KOPT-K1 (cell line): Measurements from ENCODE around the gene KIAA2012.
"Not testable (repeated sequence)": the region's sequence is repeated elsewhere in the genome, so short reads cannot be mapped to it uniquely, and the experiment has no call there.

Experiments used
- H3K27ac ChIP-seq: fragments of 200-600 bp; sonication (generic); 2 replicates; pipeline ENCODE4 v1.5.1; 2016; ENCODE audit warnings: antibody characterized with exemption, mild to moderate bottlenecking, low read depth, low read length; ENCODE audit not compliant: poor library complexity, severe bottlenecking
- H3K36me3 ChIP-seq: fragments of 200-600 bp; sonication (generic); 2 replicates; pipeline ENCODE4 v1.5.1; 2017; ENCODE audit warnings: antibody characterized with exemption, mild to moderate bottlenecking, low read length, moderate library complexity; ENCODE audit not compliant: insufficient read depth
- H3K9me3 ChIP-seq: fragments of 200-600 bp; sonication (generic); 2 replicates; pipeline ENCODE4 v1.5.1; 2017; ENCODE audit warnings: antibody characterized with exemption, low read length, mild to moderate bottlenecking; ENCODE audit not compliant: insufficient read depth, poor library complexity, severe bottlenecking

KIAA2012 gene

DNA sequence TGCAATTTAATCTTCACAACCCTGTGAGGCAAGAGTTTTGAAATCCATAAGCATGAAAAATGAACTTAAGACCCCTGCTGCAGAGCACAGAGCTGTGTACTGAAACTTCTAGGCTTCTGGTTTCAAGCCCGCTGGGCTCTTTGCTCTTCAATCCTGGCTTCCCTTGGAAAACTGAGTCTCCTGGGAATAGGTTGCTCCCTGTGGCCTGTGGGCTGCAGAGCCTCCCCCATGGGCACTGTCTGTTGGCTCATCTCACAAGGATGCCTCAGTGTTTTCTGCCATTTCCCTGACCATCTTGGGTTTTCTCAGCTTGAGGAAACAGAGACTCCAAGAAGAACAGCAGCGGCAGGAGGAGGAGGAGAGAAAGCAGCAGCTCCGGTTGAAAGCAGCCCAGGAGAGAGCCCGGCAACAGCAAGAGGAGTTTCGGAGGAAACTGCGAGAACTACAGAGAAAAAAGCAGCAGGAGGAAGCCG lies 120.9 kb downstream of the KIAA2012 start:
- Histone ChIP-seq H3K9me3 (no peaks in the 10 kb centered on the region), H3K36me3 (no peaks in the 10 kb centered on the region), H3K27ac (no peak overlapping the region)

DNA sequence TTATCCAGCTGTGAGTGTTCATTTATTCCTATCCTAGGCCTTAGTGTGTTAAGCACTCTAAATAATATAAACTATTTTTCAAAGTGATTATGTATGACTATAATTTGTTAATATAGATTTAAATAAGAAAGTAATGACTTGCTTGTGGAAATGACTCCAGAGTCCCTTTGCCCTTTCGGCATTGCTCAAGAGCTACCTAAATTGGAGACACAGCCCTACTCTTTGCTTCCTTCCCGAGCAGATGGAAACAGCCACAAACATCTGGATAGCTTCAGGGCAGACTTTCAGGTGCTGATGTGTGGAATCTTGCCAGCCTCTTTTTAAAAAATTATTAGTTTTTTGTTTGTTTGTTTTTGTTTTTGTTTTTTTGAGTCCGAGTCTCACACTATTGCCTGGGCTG lies 121.4 kb downstream of the KIAA2012 start:
- Histone ChIP-seq H3K36me3 (no peaks in the 10 kb centered on the region), H3K9me3 (no peaks in the 10 kb centered on the region), H3K27ac (no peak overlapping the region)

DNA sequence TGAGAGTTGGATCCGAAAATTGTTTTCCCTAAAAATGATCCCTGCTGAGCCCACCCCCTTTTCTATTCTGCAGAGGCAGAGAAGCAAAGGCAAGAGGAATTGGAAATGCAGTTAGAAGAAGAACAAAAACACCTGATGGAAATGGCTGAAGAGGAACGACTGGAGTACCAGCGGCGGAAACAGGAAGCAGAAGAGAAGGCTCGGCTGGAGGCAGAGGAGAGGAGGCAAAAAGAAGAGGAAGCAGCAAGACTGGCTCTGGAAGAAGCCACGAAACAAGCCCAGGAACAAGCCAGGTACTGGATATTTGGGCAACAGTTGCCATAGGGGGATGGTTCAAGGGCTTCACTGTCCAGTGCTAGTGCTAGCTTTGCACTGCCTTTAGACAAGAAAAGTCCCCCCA lies 123.7 kb downstream of the KIAA2012 start:
- no peak overlapping the region for H3K27ac ChIP-seq
- H3K36me3 ChIP-seq = 0 out of 2 replicates have a peak, but pooled peaks cover 6% of the 10 kb centered on the region
- H3K9me3 ChIP-seq = no peaks in the 10 kb centered on the region

DNA sequence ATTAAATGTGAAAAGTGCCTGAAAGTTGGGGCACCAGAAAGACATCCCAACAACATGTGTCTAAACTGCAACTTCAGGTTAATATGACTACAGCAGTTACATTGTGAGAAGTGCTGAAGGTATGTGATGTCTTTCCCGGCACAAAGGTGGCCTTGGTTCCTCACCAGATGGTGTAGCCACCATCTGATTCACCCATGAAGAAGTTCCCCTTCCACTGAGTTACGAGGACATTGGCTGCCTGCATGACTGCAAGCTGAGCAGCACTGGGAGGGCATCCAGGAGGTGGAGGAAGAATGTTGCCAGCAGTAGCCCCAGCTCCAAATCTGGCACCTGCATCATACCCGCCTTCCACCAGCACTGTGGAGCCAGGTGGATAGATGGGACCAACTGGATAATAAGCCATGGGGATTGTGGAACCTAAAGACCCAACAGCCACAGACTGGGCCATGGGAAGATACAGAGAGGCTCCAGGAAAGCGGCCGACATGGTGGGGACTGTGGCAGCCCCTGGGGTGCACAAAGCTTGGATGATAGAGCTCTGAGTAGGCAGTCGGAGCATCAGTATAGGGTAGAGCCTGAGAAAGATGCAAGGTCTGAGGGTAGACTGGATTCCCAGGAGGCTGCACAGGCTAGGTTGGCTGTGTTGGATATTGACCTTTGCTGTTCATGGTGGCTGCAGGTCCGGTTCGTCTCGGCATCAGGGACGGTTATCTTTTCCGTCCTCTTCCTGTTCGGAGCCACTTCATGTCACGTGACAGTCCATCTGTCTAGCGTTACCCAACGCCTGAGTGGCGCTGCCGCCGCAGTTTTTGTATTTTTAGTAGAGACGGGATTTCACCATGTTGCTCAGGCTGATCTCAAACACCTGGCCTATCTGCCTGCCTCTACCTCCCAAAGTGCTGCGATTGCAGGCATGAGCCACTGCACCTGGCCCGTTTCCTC lies 128.4 kb downstream of the KIAA2012 start:
- peaks cover 31% of the 10 kb centered on the region for H3K36me3 ChIP-seq
- H3K9me3 ChIP-seq = no peaks in the 10 kb centered on the region
- no peak overlapping the region for H3K27ac ChIP-seq

DNA sequence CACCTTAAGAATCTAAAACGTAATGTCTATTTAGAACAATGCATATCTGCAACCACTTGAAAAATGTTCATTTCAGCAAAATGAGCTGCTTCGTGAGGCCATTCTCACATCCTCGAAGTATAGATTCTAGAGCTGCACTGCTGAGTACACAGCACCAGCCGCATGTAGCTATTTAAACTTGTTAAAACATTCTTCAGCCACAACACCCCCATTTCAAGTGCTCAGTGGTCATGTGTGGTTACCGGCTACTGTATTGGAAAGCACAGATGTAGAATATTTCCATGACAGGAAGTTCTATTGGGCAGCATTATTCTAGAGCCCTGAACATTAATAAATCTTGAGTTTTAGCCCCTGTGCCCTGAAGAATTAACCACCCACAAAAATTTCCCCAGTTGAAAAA lies 130.3 kb downstream of the KIAA2012 start:
- Histone ChIP-seq H3K9me3 (no peaks in the 10 kb centered on the region), H3K36me3 (peaks cover 48% of the 10 kb centered on the region), H3K27ac (no peak overlapping the region)

GRCh38 chr2:202204855-202205254 lies 131.8 kb downstream of the KIAA2012 start:
- Histone ChIP-seq H3K36me3 (peaks cover 63% of the 10 kb centered on the region), H3K27ac (no peak overlapping the region), H3K9me3 (no peaks in the 10 kb centered on the region)

DNA sequence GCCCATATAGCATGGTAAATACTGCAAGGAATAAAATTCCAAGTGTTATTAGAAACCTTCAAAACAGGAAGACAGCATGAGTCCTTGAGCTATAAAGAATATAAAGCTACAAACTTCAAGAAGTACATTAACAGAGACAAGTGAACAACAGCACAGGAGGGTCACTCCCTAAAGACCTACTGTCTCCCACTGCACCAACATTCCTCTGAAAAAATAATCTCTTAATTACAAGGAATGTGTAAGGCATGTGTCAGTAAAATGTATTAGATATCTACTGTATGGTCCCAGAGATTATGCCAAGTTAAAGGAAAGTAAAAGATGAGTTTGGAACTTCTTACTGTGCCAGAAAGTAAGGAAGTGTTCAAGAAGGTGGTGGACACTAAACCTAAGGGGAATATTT lies 135.5 kb downstream of the KIAA2012 start:
- Histone ChIP-seq H3K36me3 (peaks cover 86% of the 10 kb centered on the region), H3K27ac (no peak overlapping the region), H3K9me3 (no peaks in the 10 kb centered on the region)

DNA sequence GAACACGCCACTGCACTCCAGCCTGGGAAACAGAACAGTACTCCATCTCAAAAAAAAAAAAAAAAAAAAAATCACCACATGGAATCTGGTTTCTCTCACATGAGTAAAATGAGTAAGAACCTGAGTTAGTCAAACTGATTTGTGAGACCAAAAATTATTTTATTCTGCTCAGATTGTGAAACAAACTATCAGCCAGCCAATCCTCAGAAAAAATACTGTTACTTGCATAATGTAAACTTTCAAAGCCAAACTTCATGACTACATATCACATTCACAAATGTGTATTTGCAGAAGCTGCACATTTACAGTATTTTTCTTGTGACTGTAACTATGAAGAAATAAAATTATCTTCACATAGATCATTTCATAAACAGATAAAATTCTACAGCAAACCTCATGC lies 142.1 kb downstream of the KIAA2012 start:
- H3K36me3 ChIP-seq = peaks cover 86% of the 10 kb centered on the region

GRCh38 chr2:202221873-202222272 lies 148.8 kb downstream of the KIAA2012 start:
- no peak overlapping the region for H3K27ac ChIP-seq
- H3K9me3 ChIP-seq = no peaks in the 10 kb centered on the region
- H3K36me3 ChIP-seq = peaks cover 68% of the 10 kb centered on the region

More for the DNA sequence above, 142.1 kb downstream of the KIAA2012 start:
- no peak overlapping the region for H3K27ac ChIP-seq
- H3K9me3 ChIP-seq = no peaks in the 10 kb centered on the region

GRCh38 chr2:202237787-202238233 lies 164.8 kb downstream of the KIAA2012 start:
- Histone ChIP-seq H3K27ac (peak overlapping the region; percentile 91), H3K36me3 (peaks cover 9% of the 10 kb centered on the region), H3K9me3 (no peaks in the 10 kb centered on the region)

- no peaks in the 10 kb centered on the region for H3K9me3 ChIP-seq
- H3K27ac ChIP-seq = peak within 1 kb of the TSS; percentile 91
- H3K36me3 ChIP-seq = peaks cover 2% of the 10 kb centered on the region
These were observed 165.5 kb downstream of the KIAA2012 start, which contains the start of gene SUMO1 for GRCh38 chr2:202238234-202239197. Gene SUMO1, minus strand, starts transcription at chr2:202238597. Its CDS starts 146 bp downstream, at chr2:202238451.

- not testable (repeated sequence) for H3K27ac ChIP-seq, H3K9me3 ChIP-seq, H3K36me3 ChIP-seq
These were observed 174.7 kb downstream of the KIAA2012 start for GRCh38 chr2:202247710-202248109.

GRCh38 chr2:202249521-202250253 lies 176.6 kb downstream of the KIAA2012 start:
- Histone ChIP-seq H3K27ac (no peak overlapping the region), H3K9me3 (no peaks in the 10 kb centered on the region), H3K36me3 (no peaks in the 10 kb centered on the region)

DNA sequence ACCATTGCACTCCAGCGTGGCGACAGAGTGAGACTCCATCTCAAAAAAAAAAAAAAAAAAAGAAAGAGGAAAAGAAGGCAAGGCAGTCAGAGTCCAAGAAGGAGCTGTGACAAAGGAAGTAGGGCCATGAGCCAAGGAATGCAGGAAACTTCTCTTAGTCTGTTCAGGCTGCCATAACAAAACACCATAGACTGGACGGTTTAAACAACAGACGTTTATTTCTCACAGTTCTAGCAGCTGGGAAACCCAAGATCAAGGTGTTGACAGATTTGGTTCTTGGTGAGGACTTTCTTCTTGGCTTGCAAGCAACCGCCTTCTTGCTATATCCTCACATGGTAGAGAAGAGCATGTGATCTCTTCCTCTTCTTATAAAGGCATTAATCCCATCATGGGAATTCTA lies 178.4 kb downstream of the KIAA2012 start:
- H3K36me3 ChIP-seq = no peaks in the 10 kb centered on the region
- H3K27ac ChIP-seq = no peak overlapping the region
- no peaks in the 10 kb centered on the region for H3K9me3 ChIP-seq
